Retinal pigment epithelial cell (primary cell): Measurements from ENCODE around the gene GRIP2.

Experiments used
- DNase-seq: peaks from one replicate; pipeline ENCODE4 v3.0.0-alpha.2; 2010; ENCODE audit warnings: low read depth
- H3K4me3 ChIP-seq: 2 replicates; pipeline ENCODE4 v1.5.1; 2011; ENCODE audit warnings: mild to moderate bottlenecking, low read length, control low read depth, moderate library complexity
- TF ChIP-seq, protein P1 (sequence below): conservative IDR thresholded peaks from 2 replicates; pipeline ENCODE4 v1.5.1; 2011; ENCODE audit warnings: low read depth, low read length, control low read depth, inconsistent platforms

The GRIP2 gene

DNA sequence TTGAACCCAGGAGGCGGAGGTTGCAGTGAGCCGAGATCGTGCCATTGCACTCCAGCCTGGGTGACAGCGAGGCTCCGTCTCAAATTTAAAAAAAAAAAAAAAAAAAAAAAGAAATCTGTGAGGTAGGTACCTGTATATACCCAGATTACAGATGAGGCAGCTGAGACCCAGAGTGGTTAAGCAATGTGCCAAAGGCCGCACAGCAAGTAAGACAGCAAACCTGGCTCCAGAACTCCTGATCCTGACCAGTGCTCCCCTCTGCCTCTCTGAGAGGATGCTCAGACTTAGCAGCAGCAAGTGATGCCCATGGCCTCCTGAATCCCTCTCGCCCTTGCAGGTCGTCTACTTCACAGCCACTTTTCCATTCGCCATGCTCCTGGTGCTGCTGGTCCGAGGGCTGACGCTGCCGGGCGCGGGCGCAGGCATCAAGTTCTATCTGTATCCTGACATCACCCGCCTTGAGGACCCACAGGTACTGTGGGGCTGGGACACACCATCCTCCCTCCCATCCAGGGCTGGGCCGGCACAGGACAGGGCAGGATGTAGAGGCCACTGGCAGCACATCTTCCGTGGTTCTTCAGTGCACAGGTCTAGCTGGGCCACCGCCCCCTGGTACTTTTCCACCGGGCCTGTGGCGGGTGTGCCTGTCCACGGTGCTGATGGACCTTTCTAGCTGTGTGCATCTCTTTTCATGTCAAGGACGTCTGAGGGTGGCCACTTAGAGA lies 73.8 kb downstream of the GRIP2 start:
- DNase-seq = no peak
- no peak overlapping the region for H3K4me3 ChIP-seq
- TF ChIP-seq, protein P1, sequence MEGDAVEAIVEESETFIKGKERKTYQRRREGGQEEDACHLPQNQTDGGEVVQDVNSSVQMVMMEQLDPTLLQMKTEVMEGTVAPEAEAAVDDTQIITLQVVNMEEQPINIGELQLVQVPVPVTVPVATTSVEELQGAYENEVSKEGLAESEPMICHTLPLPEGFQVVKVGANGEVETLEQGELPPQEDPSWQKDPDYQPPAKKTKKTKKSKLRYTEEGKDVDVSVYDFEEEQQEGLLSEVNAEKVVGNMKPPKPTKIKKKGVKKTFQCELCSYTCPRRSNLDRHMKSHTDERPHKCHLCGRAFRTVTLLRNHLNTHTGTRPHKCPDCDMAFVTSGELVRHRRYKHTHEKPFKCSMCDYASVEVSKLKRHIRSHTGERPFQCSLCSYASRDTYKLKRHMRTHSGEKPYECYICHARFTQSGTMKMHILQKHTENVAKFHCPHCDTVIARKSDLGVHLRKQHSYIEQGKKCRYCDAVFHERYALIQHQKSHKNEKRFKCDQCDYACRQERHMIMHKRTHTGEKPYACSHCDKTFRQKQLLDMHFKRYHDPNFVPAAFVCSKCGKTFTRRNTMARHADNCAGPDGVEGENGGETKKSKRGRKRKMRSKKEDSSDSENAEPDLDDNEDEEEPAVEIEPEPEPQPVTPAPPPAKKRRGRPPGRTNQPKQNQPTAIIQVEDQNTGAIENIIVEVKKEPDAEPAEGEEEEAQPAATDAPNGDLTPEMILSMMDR = no peak

DNA sequence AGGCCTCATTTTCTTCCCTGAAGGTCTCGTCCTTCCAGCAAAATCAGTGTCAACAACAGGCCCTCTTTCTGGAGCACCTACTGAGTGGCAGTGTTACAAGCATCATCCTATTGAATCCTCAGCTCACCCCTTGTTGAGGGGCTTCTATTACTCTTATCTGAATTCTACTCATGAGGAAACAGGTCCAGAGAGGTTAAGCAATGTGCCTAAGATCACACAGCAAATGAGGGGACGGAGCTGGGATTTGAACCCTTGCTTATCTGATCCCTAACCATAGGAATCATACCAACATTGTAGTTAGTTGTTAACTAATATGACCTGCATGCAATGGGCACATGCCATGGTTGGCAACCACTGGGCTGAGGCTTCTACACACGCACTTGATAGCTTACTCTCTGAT lies 74.7 kb downstream of the GRIP2 start:
- no peak for DNase-seq
- H3K4me3 ChIP-seq = no peak overlapping the region
- TF ChIP-seq, protein P1 = no peak

DNA sequence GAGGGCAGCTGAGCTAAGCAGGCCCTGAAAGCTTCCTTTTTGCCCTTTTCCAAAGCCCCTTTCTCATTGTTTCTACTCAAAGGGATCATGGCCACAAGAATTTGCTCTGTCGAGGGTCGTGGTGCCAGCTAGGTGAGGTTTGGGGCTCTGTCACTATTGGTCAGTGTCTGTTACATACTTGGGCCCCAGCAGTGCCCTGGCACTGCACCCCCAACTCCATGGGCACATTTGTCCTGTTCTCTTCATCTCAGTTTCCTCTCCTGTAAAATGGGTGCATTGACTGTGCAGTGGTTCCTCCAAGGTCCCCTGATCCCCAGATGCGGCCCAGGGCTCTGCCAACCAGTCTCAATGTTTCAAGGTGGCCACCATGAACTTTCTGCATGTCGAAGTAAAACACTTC lies 75.6 kb downstream of the GRIP2 start:
- H3K4me3 ChIP-seq = no peak overlapping the region
- DNase-seq = no peak
- TF ChIP-seq, protein P1 = no peak

DNA sequence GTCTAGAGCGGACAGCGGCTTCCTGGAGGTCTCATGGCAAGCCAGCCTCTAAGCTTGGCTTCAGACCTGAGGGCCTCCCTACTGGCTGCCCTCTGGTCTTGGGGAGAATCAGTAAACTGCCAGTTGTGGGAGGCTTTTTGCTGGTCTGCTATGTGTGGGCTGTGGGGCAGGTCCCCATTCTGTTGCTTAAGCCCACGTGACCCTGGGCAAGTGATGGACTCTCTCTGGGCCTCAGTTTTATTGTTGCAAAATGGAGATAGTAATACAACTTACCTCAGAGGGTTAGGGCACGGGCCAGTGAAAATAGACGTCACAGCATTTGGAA lies 76.0 kb downstream of the GRIP2 start:
- no peak for DNase-seq
- H3K4me3 ChIP-seq = no peak overlapping the region
- TF ChIP-seq, protein P1 = no peak

DNA sequence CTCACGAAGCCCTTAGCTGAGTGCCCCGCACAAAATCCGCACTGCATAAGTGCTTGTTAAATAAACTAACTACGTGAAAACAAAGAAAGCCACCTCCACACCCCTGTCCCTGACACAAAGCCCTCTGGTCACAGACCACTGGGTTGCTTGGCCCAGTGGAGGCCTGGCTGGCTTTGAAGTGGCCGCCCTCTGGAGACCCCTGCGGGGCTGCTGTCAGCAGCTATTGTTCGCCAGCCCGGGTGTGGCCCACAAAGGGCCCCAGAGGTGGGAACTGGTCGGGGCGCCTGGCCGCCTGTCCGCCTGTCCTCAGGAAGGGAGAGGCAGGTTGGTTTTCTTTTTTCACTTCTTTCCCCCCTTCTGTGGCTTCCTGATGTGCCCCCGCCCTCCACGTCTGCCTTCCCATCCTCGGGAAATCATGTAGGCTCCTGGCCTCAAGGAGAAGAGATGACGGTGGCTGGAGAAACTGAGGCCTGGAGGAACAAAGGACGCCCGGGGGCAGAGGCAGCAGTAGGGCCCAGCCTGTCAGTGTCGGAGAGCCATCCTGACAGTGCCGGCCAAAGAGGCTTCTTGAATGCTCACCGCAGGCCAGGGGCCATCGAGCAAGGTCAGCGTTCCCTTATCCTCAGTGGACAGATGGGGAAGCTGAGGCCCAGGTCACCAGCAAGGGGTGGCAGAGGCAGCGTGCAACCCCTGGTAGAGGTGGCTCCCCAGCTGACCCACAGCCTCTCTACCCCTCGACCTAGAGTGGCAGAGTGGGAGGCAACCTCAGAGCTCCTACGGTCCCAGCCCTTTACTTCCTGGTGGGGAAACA lies 76.6 kb downstream of the GRIP2 start:
- H3K4me3 ChIP-seq = no peak overlapping the region
- DNase-seq = no peak
- TF ChIP-seq, protein P1 = no peak

DNA sequence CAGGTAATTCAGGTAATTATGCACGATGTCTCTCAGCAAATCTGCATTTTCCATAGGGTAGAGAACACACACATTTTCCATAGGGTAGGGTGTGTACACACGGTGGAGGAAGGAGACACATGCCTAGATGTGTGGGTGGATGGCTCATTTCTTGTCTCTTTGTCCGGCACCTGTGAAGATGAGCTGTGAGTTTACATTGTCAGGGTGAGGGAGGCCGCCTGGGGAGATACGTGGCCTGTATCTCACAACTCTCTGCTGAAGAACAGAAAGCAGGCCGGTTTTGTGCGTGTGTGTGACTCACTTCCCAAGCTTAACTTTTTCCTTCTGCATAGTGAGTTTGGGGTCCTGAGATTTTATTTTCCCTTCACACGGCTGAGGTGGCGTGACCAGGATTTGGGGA lies 77.4 kb downstream of the GRIP2 start:
- no peak overlapping the region for H3K4me3 ChIP-seq
- TF ChIP-seq, protein P1 = no peak
- no peak for DNase-seq
